Astrocyte (in vitro differentiated cells and primary cell): ENCODE data around the gene SLC4A1. TPM values are rescaled to one million over a fixed set of nuclear protein-coding genes. Genes with fewer than 3 reads are reported as not detected.
A peak's percentile ranks its signal among the peaks of the same experiment; 100 is the strongest.

Experiments
- DNase-seq: peaks from one replicate; pipeline ENCODE4 v3.0.0-alpha.2; 2010; ENCODE audit warnings: low read depth
- FAIRE-seq: peaks from 2 replicates; lab custom pipeline; 2011; peaks lifted over from hg19 to GRCh38; lab: Jason Lieb, UNC
- H2AFZ ChIP-seq: 2 replicates; pipeline ENCODE4 v1.6.0; 2012; ENCODE audit warnings: low read depth, low read length, inconsistent platforms
- H3K27ac ChIP-seq: 2 replicates; pipeline ENCODE4 v1.5.1; 2011; ENCODE audit warnings: low read depth, low read length, inconsistent platforms
- H3K27me3 ChIP-seq: 2 replicates; pipeline ENCODE4 v1.6.0; 2011; ENCODE audit warnings: low read length, inconsistent platforms; ENCODE audit not compliant: insufficient read depth
- H3K36me3 ChIP-seq: 2 replicates; pipeline ENCODE4 v1.5.1; 2011; ENCODE audit warnings: low read length, inconsistent platforms; ENCODE audit not compliant: insufficient read depth
- H3K4me1 ChIP-seq: 2 replicates; pipeline ENCODE4 v1.5.1; 2011; ENCODE audit warnings: low read length, inconsistent platforms; ENCODE audit not compliant: insufficient read depth
- H3K4me2 ChIP-seq: 2 replicates; pipeline ENCODE4 v1.6.0; 2012; ENCODE audit warnings: low read length, inconsistent platforms
- H3K4me3 ChIP-seq: 2 replicates; pipeline ENCODE4 v1.5.1; 2011; ENCODE audit warnings: low read depth, mild to moderate bottlenecking, low read length, inconsistent platforms; ENCODE audit not compliant: insufficient read depth
- H3K79me2 ChIP-seq: 2 replicates; pipeline ENCODE4 v1.6.0; 2012; ENCODE audit warnings: mild to moderate bottlenecking, low read length, inconsistent platforms; ENCODE audit not compliant: insufficient read depth
- H3K9ac ChIP-seq: 2 replicates; pipeline ENCODE4 v1.6.0; 2012; ENCODE audit warnings: mild to moderate bottlenecking, low read length, inconsistent platforms
- H3K9me3 ChIP-seq: 2 replicates; pipeline ENCODE4 v1.5.1; 2012; ENCODE audit warnings: low read depth, mild to moderate bottlenecking, low read length, inconsistent platforms; ENCODE audit not compliant: insufficient read depth
- H4K20me1 ChIP-seq: 2 replicates; pipeline ENCODE4 v1.6.0; 2012; ENCODE audit warnings: low read length, inconsistent platforms; ENCODE audit not compliant: insufficient read depth
- H3K27ac Mint-ChIP-seq: one replicate; pipeline ENCODE4 v1.8.0; 2021; ENCODE audit warnings: mild to moderate bottlenecking, mixed read lengths; ENCODE audit not compliant: unreplicated experiment
- H3K27me3 Mint-ChIP-seq: one replicate; pipeline ENCODE4 v1.8.0; 2021; ENCODE audit warnings: low read depth, mixed read lengths; ENCODE audit not compliant: unreplicated experiment
- H3K36me3 Mint-ChIP-seq: one replicate; pipeline ENCODE4 v1.8.0; 2021; ENCODE audit warnings: low read depth, mixed read lengths; ENCODE audit not compliant: unreplicated experiment
- H3K4me1 Mint-ChIP-seq: one replicate; pipeline ENCODE4 v1.8.0; 2021; ENCODE audit warnings: low read depth, mixed read lengths; ENCODE audit not compliant: unreplicated experiment
- H3K4me3 Mint-ChIP-seq: one replicate; pipeline ENCODE4 v1.8.0; 2021; ENCODE audit warnings: mild to moderate bottlenecking, moderate library complexity, mixed read lengths; ENCODE audit not compliant: unreplicated experiment
- H3K9me3 Mint-ChIP-seq: one replicate; pipeline ENCODE4 v1.8.0; 2021; ENCODE audit warnings: mild to moderate bottlenecking, mixed read lengths; ENCODE audit not compliant: unreplicated experiment
- EZH2 ChIP-seq: IDR thresholded peaks from 2 replicates; pipeline ENCODE4 v1.6.1; 2012; ENCODE audit warnings: mild to moderate bottlenecking, low read length, inconsistent platforms; ENCODE audit not compliant: insufficient read depth
- total RNA-seq: library from RNA; stranded (reverse); gene quantifications from 2 replicates; pipeline ENCODE4 v1.2.1, GENCODE V29; 2021
- TF ChIP-seq, protein P1 (sequence below): IDR thresholded peaks from 2 replicates; pipeline ENCODE4 v1.5.1; 2011; ENCODE audit warnings: low read depth, mild to moderate bottlenecking, inconsistent platforms, low read length, moderate library complexity; ENCODE audit not compliant: insufficient read depth

Gene SLC4A1
- total RNA-seq, 1 donor from 2014 or later, result not detected

DNA sequence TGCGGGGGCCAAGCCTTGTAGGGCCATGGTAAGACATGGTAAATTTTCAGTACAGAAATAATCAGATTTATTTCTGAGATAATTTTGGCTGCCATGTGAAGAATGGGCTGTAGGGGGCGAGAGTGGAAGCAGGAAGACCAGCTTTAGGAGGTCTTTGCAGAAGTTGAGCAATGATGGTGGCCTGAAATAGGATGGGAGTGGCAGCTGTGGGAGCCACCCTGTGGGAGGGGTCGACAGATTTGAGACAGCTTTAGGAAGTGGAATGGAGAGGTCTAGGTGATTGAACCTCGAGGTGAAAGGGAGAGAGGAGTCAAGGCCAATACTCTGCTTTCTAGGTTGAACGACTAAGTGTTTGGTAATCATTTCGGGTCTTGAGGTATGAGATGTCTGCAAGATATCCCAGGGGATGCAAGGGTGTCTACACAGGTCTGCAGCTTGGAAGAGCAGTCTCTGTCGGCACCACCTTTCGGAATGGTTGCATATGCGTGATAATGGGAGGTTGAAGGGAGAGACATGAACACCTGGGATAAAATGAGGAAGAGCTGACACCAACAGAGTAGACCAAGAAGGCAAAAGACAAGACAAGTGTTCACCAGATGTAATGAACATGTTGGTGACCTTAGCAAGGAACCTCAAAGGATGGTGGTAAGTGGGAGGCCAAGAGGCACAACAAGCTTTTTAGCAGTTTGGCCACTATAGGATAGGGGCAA is 64.0 kb downstream of the SLC4A1 start:
- H3K9me3 ChIP-seq, result no peaks in the 10 kb centered on the region
- peaks cover 3% of the 10 kb centered on the region for H3K36me3 ChIP-seq
- peaks cover 19% of the 10 kb centered on the region for H4K20me1 ChIP-seq
- peaks cover under 1% of the 10 kb centered on the region for H3K79me2 ChIP-seq
- H3K27ac Mint-ChIP-seq, result peak overlapping the region; percentile 22
- FAIRE-seq, result no peak
- H3K36me3 Mint-ChIP-seq, result peaks cover 6% of the 10 kb centered on the region
- TF ChIP-seq, protein P1, sequence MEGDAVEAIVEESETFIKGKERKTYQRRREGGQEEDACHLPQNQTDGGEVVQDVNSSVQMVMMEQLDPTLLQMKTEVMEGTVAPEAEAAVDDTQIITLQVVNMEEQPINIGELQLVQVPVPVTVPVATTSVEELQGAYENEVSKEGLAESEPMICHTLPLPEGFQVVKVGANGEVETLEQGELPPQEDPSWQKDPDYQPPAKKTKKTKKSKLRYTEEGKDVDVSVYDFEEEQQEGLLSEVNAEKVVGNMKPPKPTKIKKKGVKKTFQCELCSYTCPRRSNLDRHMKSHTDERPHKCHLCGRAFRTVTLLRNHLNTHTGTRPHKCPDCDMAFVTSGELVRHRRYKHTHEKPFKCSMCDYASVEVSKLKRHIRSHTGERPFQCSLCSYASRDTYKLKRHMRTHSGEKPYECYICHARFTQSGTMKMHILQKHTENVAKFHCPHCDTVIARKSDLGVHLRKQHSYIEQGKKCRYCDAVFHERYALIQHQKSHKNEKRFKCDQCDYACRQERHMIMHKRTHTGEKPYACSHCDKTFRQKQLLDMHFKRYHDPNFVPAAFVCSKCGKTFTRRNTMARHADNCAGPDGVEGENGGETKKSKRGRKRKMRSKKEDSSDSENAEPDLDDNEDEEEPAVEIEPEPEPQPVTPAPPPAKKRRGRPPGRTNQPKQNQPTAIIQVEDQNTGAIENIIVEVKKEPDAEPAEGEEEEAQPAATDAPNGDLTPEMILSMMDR, result peak; percentile 72
- no peak for TF ChIP-seq EZH2
- no peaks in the 10 kb centered on the region for H3K9me3 Mint-ChIP-seq
- H3K27ac ChIP-seq, result no peak overlapping the region
- H2AFZ ChIP-seq, result no peak overlapping the region
- H3K27me3 ChIP-seq, result no peaks in the 10 kb centered on the region
- no peak overlapping the region for H3K4me3 ChIP-seq
- no peaks in the 10 kb centered on the region for H3K27me3 Mint-ChIP-seq
- H3K4me2 ChIP-seq, result peak overlapping the region; percentile 1
- H3K4me3 Mint-ChIP-seq, result peak overlapping the region; percentile 8
- H3K4me1 ChIP-seq, result peaks cover 26% of the 10 kb centered on the region
- H3K4me1 Mint-ChIP-seq, result peaks cover 13% of the 10 kb centered on the region
- no peak for DNase-seq
- no peak overlapping the region for H3K9ac ChIP-seq

- H3K9me3 Mint-ChIP-seq, result no peaks in the 10 kb centered on the region
- H3K36me3 ChIP-seq, result peaks cover 3% of the 10 kb centered on the region
- no peak overlapping the region for H3K27ac ChIP-seq
- H3K9me3 ChIP-seq, result no peaks in the 10 kb centered on the region
- H4K20me1 ChIP-seq, result peaks cover 19% of the 10 kb centered on the region
- no peak overlapping the region for H3K4me3 ChIP-seq
- peaks cover 12% of the 10 kb centered on the region for H3K79me2 ChIP-seq
- DNase-seq, result no peak
- no peak overlapping the region for H2AFZ ChIP-seq
- no peaks in the 10 kb centered on the region for H3K27me3 ChIP-seq
- no peak overlapping the region for H3K4me2 ChIP-seq
- H3K4me1 ChIP-seq, result peaks cover 28% of the 10 kb centered on the region
- H3K4me1 Mint-ChIP-seq, result peaks cover 17% of the 10 kb centered on the region
- peaks cover 6% of the 10 kb centered on the region for H3K36me3 Mint-ChIP-seq
- FAIRE-seq, result no peak
- TF ChIP-seq EZH2, result no peak
- TF ChIP-seq, protein P1, result no peak
- H3K4me3 Mint-ChIP-seq, result no peak overlapping the region
- H3K9ac ChIP-seq, result no peak overlapping the region
- H3K27me3 Mint-ChIP-seq, result no peaks in the 10 kb centered on the region
- H3K27ac Mint-ChIP-seq, result no peak overlapping the region
These were observed 65.2 kb downstream of the SLC4A1 start for GRCh38 chr17:44202756-44203155.

GRCh38 chr17:44200478-44201155 is 67.3 kb downstream of the SLC4A1 start:
- H3K4me3 Mint-ChIP-seq, result peak overlapping the region; percentile 89
- peak overlapping the region; percentile 94 for H3K4me2 ChIP-seq
- peaks cover 21% of the 10 kb centered on the region for H3K4me1 Mint-ChIP-seq
- H3K27ac Mint-ChIP-seq, result peak overlapping the region; percentile 94
- H3K4me1 ChIP-seq, result peaks cover 36% of the 10 kb centered on the region
- H3K27me3 ChIP-seq, result no peaks in the 10 kb centered on the region
- H3K4me3 ChIP-seq, result peak overlapping the region; percentile 81
- H3K36me3 ChIP-seq, result peaks cover 6% of the 10 kb centered on the region
- TF ChIP-seq, protein P1, result no peak
- TF ChIP-seq EZH2, result no peak
- H3K9ac ChIP-seq, result peak overlapping the region; percentile 91
- peak overlapping the region; percentile 75 for H3K27ac ChIP-seq
- no peaks in the 10 kb centered on the region for H3K9me3 ChIP-seq
- peaks cover 7% of the 10 kb centered on the region for H3K36me3 Mint-ChIP-seq
- peaks cover 16% of the 10 kb centered on the region for H4K20me1 ChIP-seq
- H2AFZ ChIP-seq, result peak overlapping the region; percentile 86
- H3K9me3 Mint-ChIP-seq, result no peaks in the 10 kb centered on the region
- H3K79me2 ChIP-seq, result peaks cover 24% of the 10 kb centered on the region
- no peak for DNase-seq
- H3K27me3 Mint-ChIP-seq, result no peaks in the 10 kb centered on the region
- no peak for FAIRE-seq
